Measurements from ENCODE around the gene PRKCA. TPM values are rescaled to one million over a fixed set of nuclear protein-coding genes. Genes with fewer than 3 reads are reported as not detected.

Gene PRKCA
- total RNA-seq, 1 experiment from 2014 or later: 29.5 TPM

- TF ChIP-seq E2F1 (CRISPR knock-in tag; IDR thresholded peaks at IDR 0.05): no peak
- no peak for TF ChIP-seq MYBL2 (CRISPR knock-in tag; IDR thresholded peaks at IDR 0.05)
These were observed 352.4 kb downstream of the PRKCA start (continued) for GRCh38 chr17:66654764-66655163.

GRCh38 chr17:66655461-66655860, 353.0 kb downstream of the PRKCA start:
- no peak overlapping the region for H3K4me3 Mint-ChIP-seq
- H3K27ac Mint-ChIP-seq: no peak overlapping the region
- ChIA-PET POLR2A (no interaction called here), CTCF (interaction anchor here (0.8 to 1.0 kb wide), 2 partner anchors 19 to 454 kb away, joined by 3 read pairs; no protein-coding TSS in a partner anchor)
- peaks cover 11% of the 10 kb centered on the region; the same call in 1 of the 2 replicates for H3K4me1 Mint-ChIP-seq
- TF ChIP-seq TP53 (CRISPR knock-in tag; IDR thresholded peaks at IDR 0.05) (no peak), ZNF317 (CRISPR knock-in tag; IDR thresholded peaks at IDR 0.05; ENCODE audit: borderline replicate concordance, low read depth) (no peak), GRHL2 (CRISPR knock-in tag; IDR thresholded peaks at IDR 0.05; ENCODE audit: insufficient replicate concordance, severe bottlenecking) (no peak), AR (CRISPR knock-in tag; IDR thresholded peaks at IDR 0.05) (no peak), ZBTB43 (CRISPR knock-in tag; IDR thresholded peaks at IDR 0.05) (no peak), ZNF263 (CRISPR knock-in tag; IDR thresholded peaks at IDR 0.05; ENCODE audit: low read depth) (no peak), PRRX2 (CRISPR knock-in tag; IDR thresholded peaks at IDR 0.05) (no peak), TCF7 (CRISPR knock-in tag; IDR thresholded peaks at IDR 0.05; ENCODE audit: low read depth) (no peak), FOXJ3 (CRISPR knock-in tag; IDR thresholded peaks at IDR 0.05; ENCODE audit: borderline replicate concordance) (no peak), KAT7 (CRISPR knock-in tag; IDR thresholded peaks at IDR 0.05; ENCODE audit: borderline replicate concordance) (no peak), JUN (CRISPR knock-in tag; IDR thresholded peaks at IDR 0.05) (no peak), FOXK1 (CRISPR knock-in tag; IDR thresholded peaks at IDR 0.05) (no peak), SMAD4 (CRISPR knock-in tag; IDR thresholded peaks at IDR 0.05) (no peak), ELF4 (CRISPR knock-in tag; IDR thresholded peaks at IDR 0.05; ENCODE audit: low read depth) (no peak)
- TF ChIP-seq, protein P1, sequence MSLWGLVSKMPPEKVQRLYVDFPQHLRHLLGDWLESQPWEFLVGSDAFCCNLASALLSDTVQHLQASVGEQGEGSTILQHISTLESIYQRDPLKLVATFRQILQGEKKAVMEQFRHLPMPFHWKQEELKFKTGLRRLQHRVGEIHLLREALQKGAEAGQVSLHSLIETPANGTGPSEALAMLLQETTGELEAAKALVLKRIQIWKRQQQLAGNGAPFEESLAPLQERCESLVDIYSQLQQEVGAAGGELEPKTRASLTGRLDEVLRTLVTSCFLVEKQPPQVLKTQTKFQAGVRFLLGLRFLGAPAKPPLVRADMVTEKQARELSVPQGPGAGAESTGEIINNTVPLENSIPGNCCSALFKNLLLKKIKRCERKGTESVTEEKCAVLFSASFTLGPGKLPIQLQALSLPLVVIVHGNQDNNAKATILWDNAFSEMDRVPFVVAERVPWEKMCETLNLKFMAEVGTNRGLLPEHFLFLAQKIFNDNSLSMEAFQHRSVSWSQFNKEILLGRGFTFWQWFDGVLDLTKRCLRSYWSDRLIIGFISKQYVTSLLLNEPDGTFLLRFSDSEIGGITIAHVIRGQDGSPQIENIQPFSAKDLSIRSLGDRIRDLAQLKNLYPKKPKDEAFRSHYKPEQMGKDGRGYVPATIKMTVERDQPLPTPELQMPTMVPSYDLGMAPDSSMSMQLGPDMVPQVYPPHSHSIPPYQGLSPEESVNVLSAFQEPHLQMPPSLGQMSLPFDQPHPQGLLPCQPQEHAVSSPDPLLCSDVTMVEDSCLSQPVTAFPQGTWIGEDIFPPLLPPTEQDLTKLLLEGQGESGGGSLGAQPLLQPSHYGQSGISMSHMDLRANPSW (CRISPR knock-in tag; conservative IDR thresholded peaks at IDR 0.05; ENCODE audit: low read depth): no peak
- no peak for DNase-seq (ENCODE audit: low spot score)
- peaks cover 6% of the 10 kb centered on the region for H3K9me3 Mint-ChIP-seq
- H3K36me3 Mint-ChIP-seq: peaks cover 13% of the 10 kb centered on the region
- H3K27me3 Mint-ChIP-seq (ENCODE audit: low read depth): no peaks in the 10 kb centered on the region
- ATAC-seq: no peak

Measured in WTC11 (cell line).